Astrocyte (in vitro differentiated cells and primary cell): ENCODE results near the gene ITPR2.

Source experiments
- EZH2 ChIP-seq: IDR thresholded peaks from 2 replicates; pipeline ENCODE4 v1.6.1; 2012; ENCODE audit warnings: mild to moderate bottlenecking, low read length, inconsistent platforms; ENCODE audit not compliant: insufficient read depth
- TF ChIP-seq, protein P1 (sequence below): IDR thresholded peaks from 2 replicates; pipeline ENCODE4 v1.5.1; 2011; ENCODE audit warnings: low read depth, mild to moderate bottlenecking, inconsistent platforms, low read length, moderate library complexity; ENCODE audit not compliant: insufficient read depth

DNA sequence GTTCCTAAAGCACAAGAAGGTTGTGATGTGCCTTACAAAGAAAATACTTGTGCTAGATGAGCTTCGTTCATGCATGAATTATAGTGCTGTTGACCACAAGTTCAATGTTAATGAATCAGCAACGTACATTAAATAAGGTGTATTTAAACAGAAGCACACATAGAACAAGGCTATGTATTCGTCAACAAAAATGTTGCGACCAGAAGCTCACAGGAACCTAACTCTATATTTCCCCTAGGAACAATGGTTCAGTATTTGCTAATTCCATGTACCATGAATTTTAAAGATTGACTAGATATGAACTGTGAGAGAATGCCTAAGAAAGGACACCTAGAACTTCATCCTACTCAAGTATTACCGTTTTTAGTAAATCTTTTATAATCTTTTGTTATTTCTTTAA lies 149.6 kb downstream of the ITPR2 start:
- no peak for TF ChIP-seq EZH2
- TF ChIP-seq, protein P1, sequence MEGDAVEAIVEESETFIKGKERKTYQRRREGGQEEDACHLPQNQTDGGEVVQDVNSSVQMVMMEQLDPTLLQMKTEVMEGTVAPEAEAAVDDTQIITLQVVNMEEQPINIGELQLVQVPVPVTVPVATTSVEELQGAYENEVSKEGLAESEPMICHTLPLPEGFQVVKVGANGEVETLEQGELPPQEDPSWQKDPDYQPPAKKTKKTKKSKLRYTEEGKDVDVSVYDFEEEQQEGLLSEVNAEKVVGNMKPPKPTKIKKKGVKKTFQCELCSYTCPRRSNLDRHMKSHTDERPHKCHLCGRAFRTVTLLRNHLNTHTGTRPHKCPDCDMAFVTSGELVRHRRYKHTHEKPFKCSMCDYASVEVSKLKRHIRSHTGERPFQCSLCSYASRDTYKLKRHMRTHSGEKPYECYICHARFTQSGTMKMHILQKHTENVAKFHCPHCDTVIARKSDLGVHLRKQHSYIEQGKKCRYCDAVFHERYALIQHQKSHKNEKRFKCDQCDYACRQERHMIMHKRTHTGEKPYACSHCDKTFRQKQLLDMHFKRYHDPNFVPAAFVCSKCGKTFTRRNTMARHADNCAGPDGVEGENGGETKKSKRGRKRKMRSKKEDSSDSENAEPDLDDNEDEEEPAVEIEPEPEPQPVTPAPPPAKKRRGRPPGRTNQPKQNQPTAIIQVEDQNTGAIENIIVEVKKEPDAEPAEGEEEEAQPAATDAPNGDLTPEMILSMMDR, result no peak
